ENCODE measurements around the gene RPE. TPM values are rescaled to one million over a fixed set of nuclear protein-coding genes. Genes with fewer than 3 reads are reported as not detected.

Gene RPE
- polyA plus RNA-seq, 4 donors = 45.2 to 66.3 (median 62.6) TPM

- no peak for DNase-seq (ENCODE audit: low read depth in 4 of 4, low spot score in 3 of 4)
Measured at GRCh38 chr2:210000464-210001324, 1.7 kb upstream of the RPE start.

GRCh38 chr2:210003359-210003758 is 921 bp downstream of the RPE start:
- DNase-seq (ENCODE audit: low read depth in 4 of 4, low spot score in 3 of 4) = no peak

- DNase-seq (ENCODE audit: low read depth in 4 of 4, low spot score in 3 of 4) = no peak
Measured at GRCh38 chr2:210004881-210005280, 2.4 kb downstream of the RPE start.

- DNase-seq (ENCODE audit: low read depth in 4 of 4, low spot score in 3 of 4) = no peak
Measured at GRCh38 chr2:210007895-210008294, 5.5 kb downstream of the RPE start.

- no peak for DNase-seq (ENCODE audit: low read depth in 4 of 4, low spot score in 3 of 4)
Measured at GRCh38 chr2:210009126-210009525, 6.7 kb downstream of the RPE start.

- DNase-seq (ENCODE audit: low read depth in 4 of 4, low spot score in 3 of 4) = no peak
Measured at GRCh38 chr2:210009896-210010295, 7.5 kb downstream of the RPE start.

- DNase-seq (ENCODE audit: low read depth in 4 of 4, low spot score in 3 of 4) = no peak
Measured at GRCh38 chr2:210020138-210020537, 17.7 kb downstream of the RPE start.

- DNase-seq (ENCODE audit: low read depth in 4 of 4, low spot score in 3 of 4) = no peak
Measured at GRCh38 chr2:210022824-210023223, 20.4 kb downstream of the RPE start.

- no peak for DNase-seq (ENCODE audit: low read depth in 4 of 4, low spot score in 3 of 4)
Measured at GRCh38 chr2:210027608-210028007, 25.2 kb downstream of the RPE start.

- DNase-seq (ENCODE audit: low read depth in 4 of 4, low spot score in 3 of 4) = no peak
Measured at GRCh38 chr2:210028178-210028577, 25.7 kb downstream of the RPE start.

- no peak for DNase-seq (ENCODE audit: low read depth in 4 of 4, low spot score in 3 of 4)
Measured at GRCh38 chr2:210034087-210034683, 31.7 kb downstream of the RPE start.

GRCh38 chr2:210035679-210036078 is 33.2 kb downstream of the RPE start:
- no peak for DNase-seq (ENCODE audit: low read depth in 4 of 4, low spot score in 3 of 4)

- no peak for DNase-seq (ENCODE audit: low read depth in 4 of 4, low spot score in 3 of 4)
Measured at GRCh38 chr2:210038078-210038477, 35.6 kb downstream of the RPE start.

GRCh38 chr2:210046851-210047500 is 44.5 kb downstream of the RPE start:
- no peak for DNase-seq (ENCODE audit: low read depth in 4 of 4, low spot score in 3 of 4)

GRCh38 chr2:210049831-210050230 is 47.4 kb downstream of the RPE start:
- DNase-seq (ENCODE audit: low read depth in 4 of 4, low spot score in 3 of 4) = no peak

GRCh38 chr2:210050885-210051284 is 48.4 kb downstream of the RPE start:
- no peak for DNase-seq (ENCODE audit: low read depth in 4 of 4, low spot score in 3 of 4)

GRCh38 chr2:210054696-210055095 is 52.3 kb downstream of the RPE start:
- no peak for DNase-seq (ENCODE audit: low read depth in 4 of 4, low spot score in 3 of 4)

GRCh38 chr2:210055825-210056224 is 53.4 kb downstream of the RPE start:
- DNase-seq (ENCODE audit: low read depth in 4 of 4, low spot score in 3 of 4) = no peak

GRCh38 chr2:210063306-210063705 is 60.9 kb downstream of the RPE start:
- DNase-seq (ENCODE audit: low read depth in 4 of 4, low spot score in 3 of 4) = no peak
